Keratinocyte (primary cell): ENCODE results near the gene CLN6. TPM values are rescaled to one million over a fixed set of nuclear protein-coding genes. Genes with fewer than 3 reads are reported as not detected.

ENCODE experiments used
- DNase-seq: peaks from one replicate; pipeline ENCODE4 v3.0.0-alpha.2; 2011; ENCODE audit warnings: low read depth, missing footprints, low spot score
- FAIRE-seq: peaks from 2 replicates; lab custom pipeline; 2011; peaks lifted over from hg19 to GRCh38; lab: Jason Lieb, UNC
- H2AFZ ChIP-seq: 2 replicates; pipeline ENCODE4 v1.6.0; 2012; ENCODE audit warnings: low read length, control low read depth, inconsistent platforms; ENCODE audit not compliant: control insufficient read depth
- H3K27ac ChIP-seq: 2 replicates; pipeline ENCODE4 v1.5.1; 2011; ENCODE audit warnings: low read length; ENCODE audit not compliant: control insufficient read depth, insufficient read depth
- H3K27me3 ChIP-seq: 3 replicates; pipeline ENCODE4 v1.6.0; 2011; ENCODE audit warnings: low read length; ENCODE audit not compliant: control insufficient read depth, insufficient read depth; ENCODE audit errors: extremely low read depth
- H3K36me3 ChIP-seq, 2 experiments: 2 replicates in 1 of 2; 3 replicates in 1 of 2; pipeline ENCODE4 v1.5.1; 2011; ENCODE audit warnings: low read length in 2 of 2, mild to moderate bottlenecking in 1 of 2; ENCODE audit not compliant: control insufficient read depth in 2 of 2, insufficient read depth in 2 of 2; ENCODE audit errors: extremely low read depth in 1 of 2
- H3K4me1 ChIP-seq: 3 replicates; pipeline ENCODE4 v1.5.1; 2011; ENCODE audit warnings: low read length; ENCODE audit not compliant: control insufficient read depth, insufficient read depth; ENCODE audit errors: extremely low read depth
- H3K4me2 ChIP-seq: 3 replicates; pipeline ENCODE4 v1.6.0; 2011; ENCODE audit warnings: low read depth, low read length; ENCODE audit not compliant: control insufficient read depth, insufficient read depth; ENCODE audit errors: extremely low read depth
- H3K4me3 ChIP-seq, 3 experiments: fragments of 200-600 bp in 1 of 3; sonication (generic) in 1 of 3; 2 replicates in 2 of 3; 3 replicates in 1 of 3; pipeline ENCODE4 v1.5.1; 2011 to 2016; ENCODE audit warnings: low read length in 3 of 3, mild to moderate bottlenecking in 3 of 3, control low read depth in 2 of 3, inconsistent platforms in 1 of 3, low read depth in 1 of 3, mixed read lengths in 1 of 3, mixed run types in 1 of 3, moderate library complexity in 1 of 3; ENCODE audit not compliant: control insufficient read depth in 2 of 3, insufficient read depth in 2 of 3; ENCODE audit errors: extremely low read depth in 1 of 3
- H3K79me2 ChIP-seq: 2 replicates; pipeline ENCODE4 v1.6.0; 2012; ENCODE audit warnings: low read length; ENCODE audit not compliant: control insufficient read depth, insufficient read depth
- H3K9ac ChIP-seq: 3 replicates; pipeline ENCODE4 v1.6.0; 2011; ENCODE audit warnings: low read length; ENCODE audit not compliant: control insufficient read depth, insufficient read depth; ENCODE audit errors: extremely low read depth
- H3K9me1 ChIP-seq: 3 replicates; pipeline ENCODE4 v1.6.0; 2011; ENCODE audit warnings: low read length; ENCODE audit not compliant: control insufficient read depth, insufficient read depth; ENCODE audit errors: extremely low read depth
- H3K9me3 ChIP-seq: 2 replicates; pipeline ENCODE4 v1.5.1; 2012; ENCODE audit warnings: low read depth, low read length; ENCODE audit not compliant: control insufficient read depth
- H4K20me1 ChIP-seq: 3 replicates; pipeline ENCODE4 v1.6.0; 2011; ENCODE audit warnings: low read length; ENCODE audit not compliant: control insufficient read depth, insufficient read depth; ENCODE audit errors: extremely low read depth
- EZH2 ChIP-seq: IDR thresholded peaks from one replicate; pipeline ENCODE4 v1.6.1; 2012; ENCODE audit warnings: inconsistent platforms, mild to moderate bottlenecking, low read length, moderate library complexity
- dilution Hi-C: fragments of 300-500 bp; cut with MboI; formaldehyde crosslinking; loops from one replicate; pipeline ENCODE4 v1.7.0; 2020; ENCODE audit warnings: low sequenced_read_pairs; ENCODE audit not compliant: extremely low pct_ligation_motif_present
- polyA plus RNA-seq, 5 experiments: library from polyadenylated mRNA; depleted of rRNA in 3 of 5; stranded (reverse) in 3 of 5; stranded (forward) in 1 of 5; unstranded in 1 of 5; fragments of >200 nt; gene quantifications; 1 replicate in 1 of 5; 2 replicates in 3 of 5; 3 replicates in 1 of 5; pipeline versions ENCODE4 v1.2.1 to v1.2.3, GENCODE V29; 2011 to 2012; ENCODE audit warnings: missing spikeins in 2 of 5, low read depth in 1 of 5, low replicate concordance in 1 of 5
- TF ChIP-seq, protein P1 (sequence below), 3 experiments: IDR thresholded peaks in 1 of 3; conservative IDR thresholded peaks in 1 of 3; optimal IDR thresholded peaks in 1 of 3; 2 replicates in 2 of 3; 3 replicates in 1 of 3; pipeline versions ENCODE3 to v1.5.1; 2011; ENCODE audit warnings: low read length in 3 of 3, mild to moderate bottlenecking in 3 of 3, moderate library complexity in 2 of 3, control low read depth in 1 of 3, inconsistent platforms in 1 of 3; ENCODE audit not compliant: insufficient read depth in 2 of 3; ENCODE audit errors: extremely low read depth in 1 of 3

Gene CLN6
- polyA plus RNA-seq, 1 donor (not counting 4 experiments of a cell fraction or from before 2014, with no cell fraction given), result 26.7 TPM

DNA sequence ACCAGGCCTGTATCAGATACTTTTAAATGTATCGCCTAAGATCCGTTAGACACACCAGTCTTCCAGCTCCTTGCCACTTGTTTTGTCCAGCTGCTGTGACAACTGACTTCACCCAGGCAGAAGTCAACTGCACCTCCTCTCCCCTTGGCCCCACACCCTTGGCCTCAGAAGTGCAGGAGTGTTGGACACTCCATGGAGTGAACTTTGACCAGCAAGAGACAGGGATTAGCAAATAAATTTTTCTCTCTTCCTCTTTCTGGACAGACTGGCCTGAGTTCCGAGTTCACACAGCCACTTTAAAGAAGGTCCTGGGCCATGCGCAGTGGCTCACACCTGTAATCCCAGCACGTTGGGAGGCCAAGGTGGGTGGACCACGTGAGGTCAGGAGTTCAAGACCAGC, 2.9 kb upstream of the CLN6 start:
- H3K79me2 ChIP-seq, result peaks cover 18% of the 10 kb centered on the region
- H2AFZ ChIP-seq, result no peak overlapping the region
- peaks cover 6% of the 10 kb centered on the region for H4K20me1 ChIP-seq
- H3K4me2 ChIP-seq, result no peak overlapping the region
- DNase-seq (no peak), FAIRE-seq (no peak)
- H3K4me1 ChIP-seq, result peaks cover 16% of the 10 kb centered on the region
- no peak overlapping the region for H3K4me3 ChIP-seq
- no peak overlapping the region for H3K27ac ChIP-seq
- H3K36me3 ChIP-seq, result no peaks in the 10 kb centered on the region
- no peaks in the 10 kb centered on the region for H3K9me1 ChIP-seq
- H3K27me3 ChIP-seq, result peaks cover 4% of the 10 kb centered on the region
- H3K9me3 ChIP-seq, result no peaks in the 10 kb centered on the region
- TF ChIP-seq, protein P1, sequence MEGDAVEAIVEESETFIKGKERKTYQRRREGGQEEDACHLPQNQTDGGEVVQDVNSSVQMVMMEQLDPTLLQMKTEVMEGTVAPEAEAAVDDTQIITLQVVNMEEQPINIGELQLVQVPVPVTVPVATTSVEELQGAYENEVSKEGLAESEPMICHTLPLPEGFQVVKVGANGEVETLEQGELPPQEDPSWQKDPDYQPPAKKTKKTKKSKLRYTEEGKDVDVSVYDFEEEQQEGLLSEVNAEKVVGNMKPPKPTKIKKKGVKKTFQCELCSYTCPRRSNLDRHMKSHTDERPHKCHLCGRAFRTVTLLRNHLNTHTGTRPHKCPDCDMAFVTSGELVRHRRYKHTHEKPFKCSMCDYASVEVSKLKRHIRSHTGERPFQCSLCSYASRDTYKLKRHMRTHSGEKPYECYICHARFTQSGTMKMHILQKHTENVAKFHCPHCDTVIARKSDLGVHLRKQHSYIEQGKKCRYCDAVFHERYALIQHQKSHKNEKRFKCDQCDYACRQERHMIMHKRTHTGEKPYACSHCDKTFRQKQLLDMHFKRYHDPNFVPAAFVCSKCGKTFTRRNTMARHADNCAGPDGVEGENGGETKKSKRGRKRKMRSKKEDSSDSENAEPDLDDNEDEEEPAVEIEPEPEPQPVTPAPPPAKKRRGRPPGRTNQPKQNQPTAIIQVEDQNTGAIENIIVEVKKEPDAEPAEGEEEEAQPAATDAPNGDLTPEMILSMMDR (optimal IDR thresholded peaks at IDR 0.05 in 1 of 3, IDR thresholded peaks at IDR 0.05 in 1 of 3, conservative IDR thresholded peaks at IDR 0.05 in 1 of 3; ENCODE audit: extremely low read depth in 1 of 3, insufficient read depth in 2 of 3, low read length in 3 of 3), result no peak
- no peak for TF ChIP-seq EZH2
- dilution Hi-C loops, result no loop called here
- no peak overlapping the region for H3K9ac ChIP-seq

DNA sequence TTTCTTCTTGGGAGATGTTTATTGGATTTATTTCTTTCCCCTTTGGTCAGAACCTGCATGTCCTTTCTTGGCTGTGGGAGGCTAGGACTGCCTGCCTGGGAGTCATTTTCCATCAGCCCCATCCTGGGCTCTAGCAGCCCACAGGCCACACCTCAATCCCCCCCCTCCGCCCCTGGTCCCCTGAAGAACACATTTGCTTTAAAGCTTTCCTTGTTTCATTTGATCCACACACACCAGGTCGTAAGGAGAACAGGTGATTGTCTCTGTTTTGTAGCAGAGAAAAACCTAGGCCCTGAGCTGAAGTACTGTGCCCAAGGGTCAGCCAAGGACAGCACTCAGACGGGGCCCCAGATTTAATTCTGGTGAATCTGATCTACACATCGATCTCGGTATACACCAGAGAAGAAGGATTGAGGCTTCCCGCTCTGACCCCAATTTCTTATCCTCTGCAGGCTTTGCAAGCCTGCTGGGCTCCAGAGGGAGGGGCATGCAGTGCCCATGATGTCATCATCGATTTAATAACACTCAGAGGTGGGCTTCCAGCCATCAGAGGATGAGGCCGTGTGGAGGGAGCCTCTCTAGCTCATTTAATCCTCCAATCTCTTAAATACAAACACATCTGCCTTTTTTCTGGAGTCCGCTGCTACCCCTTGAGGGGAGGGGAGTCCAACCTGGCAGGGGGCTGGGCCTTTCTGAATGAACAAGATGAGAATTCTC, 1.7 kb upstream of the CLN6 start:
- FAIRE-seq (no peak), DNase-seq (no peak)
- peaks cover 6% of the 10 kb centered on the region for H4K20me1 ChIP-seq
- H3K79me2 ChIP-seq, result peaks cover 28% of the 10 kb centered on the region
- H3K36me3 ChIP-seq, result no peaks in the 10 kb centered on the region
- H3K9ac ChIP-seq, result no peak overlapping the region
- H3K4me3 ChIP-seq, result no peak overlapping the region
- H3K27me3 ChIP-seq, result peaks cover 4% of the 10 kb centered on the region
- H3K27ac ChIP-seq, result no peak overlapping the region
- no peak overlapping the region for H2AFZ ChIP-seq
- H3K4me2 ChIP-seq, result no peak overlapping the region
- dilution Hi-C loops, result no loop called here
- TF ChIP-seq, protein P1 (optimal IDR thresholded peaks at IDR 0.05 in 1 of 3, IDR thresholded peaks at IDR 0.05 in 1 of 3, conservative IDR thresholded peaks at IDR 0.05 in 1 of 3; ENCODE audit: extremely low read depth in 1 of 3, insufficient read depth in 2 of 3, low read length in 3 of 3), result no peak
- TF ChIP-seq EZH2, result no peak
- peaks cover 16% of the 10 kb centered on the region for H3K4me1 ChIP-seq
- H3K9me1 ChIP-seq, result peaks cover 2% of the 10 kb centered on the region
- H3K9me3 ChIP-seq, result no peaks in the 10 kb centered on the region
